SK-N-SH (cell line): Measurements from ENCODE around the gene ABCC4. TPM values are rescaled to one million over a fixed set of nuclear protein-coding genes. Genes with fewer than 3 reads are reported as not detected.

Experiments
- CTCF ChIA-PET: fragments of 300-600, 350-600 bp; formaldehyde crosslinking; extraction: SDS; loops from one replicate; lab custom pipeline; 2021; lab: Yijun Ruan, JAX
- POLR2A ChIA-PET: fragments of 350-600 bp; sonication (Branson Sonifier 250); formaldehyde crosslinking; extraction: SDS; loops from one replicate; lab custom pipeline; 2020; ENCODE audit warnings: antibody characterized with exemption, inconsistent platforms; lab: Yijun Ruan, JAX
- DNase-seq: peaks from one replicate; pipeline ENCODE4 v3.0.0; 2012
- H2AFZ ChIP-seq: fragments of 200-600 bp; sonication (generic); 2 replicates; pipeline ENCODE4 v1.8.1; 2016; ENCODE audit warnings: antibody characterized with exemption, mild to moderate bottlenecking, low read depth
- H3F3A ChIP-seq: fragments of 200-600 bp; sonication (generic); replicated peaks from 2 replicates; pipeline ENCODE3; 2016; ENCODE audit warnings: antibody characterized with exemption, mild to moderate bottlenecking; ENCODE audit not compliant: insufficient read depth
- H3K27ac ChIP-seq, 2 experiments: fragments of 200-500 bp in 1 of 2; fragments of 200-600 bp in 1 of 2; sonication (Bioruptor generic) in 1 of 2; sonication (generic), shearing (Covaris generic) in 1 of 2; 2 replicates each; pipeline versions ENCODE4 v1.5.1 to v1.6.1; 2014 to 2016; ENCODE audit warnings: low read depth in 2 of 2, inconsistent platforms in 1 of 2, low read length in 1 of 2, mild to moderate bottlenecking in 1 of 2, mixed read lengths in 1 of 2
- H3K27me3 ChIP-seq: fragments of 200-600 bp; sonication (generic), shearing (Covaris generic); 2 replicates; pipeline ENCODE4 v1.6.1; 2016; ENCODE audit warnings: mixed run types; ENCODE audit not compliant: insufficient read depth
- H3K36me3 ChIP-seq, 2 experiments: fragments of 200-500 bp in 1 of 2; fragments of 200-600 bp in 1 of 2; sonication (Bioruptor generic) in 1 of 2; sonication (generic) in 1 of 2; replicated peaks in 1 of 2; 2 replicates each; pipeline versions ENCODE3 to v1.5.1; 2014 to 2016; ENCODE audit warnings: low read length in 1 of 2, mild to moderate bottlenecking in 1 of 2; ENCODE audit not compliant: insufficient read depth in 2 of 2, control insufficient read depth in 1 of 2
- H3K4me1 ChIP-seq, 2 experiments: fragments of 200-500 bp in 1 of 2; fragments of 200-600 bp in 1 of 2; sonication (Bioruptor generic) in 1 of 2; sonication (generic), shearing (Covaris generic) in 1 of 2; 2 replicates each; pipeline versions ENCODE4 v1.5.1 to v1.6.1; 2014 to 2016; ENCODE audit warnings: low read depth in 1 of 2, low read length in 1 of 2, mixed run types in 1 of 2; ENCODE audit not compliant: insufficient read depth in 2 of 2, control insufficient read depth in 1 of 2
- H3K4me2 ChIP-seq: fragments of 200-600 bp; sonication (generic), shearing (Covaris generic); 2 replicates; pipeline ENCODE4 v1.6.1; 2017; ENCODE audit warnings: mixed run types
- H3K4me3 ChIP-seq, 2 experiments: fragments of 200-500 bp in 1 of 2; fragments of 200-600 bp in 1 of 2; sonication (Bioruptor generic) in 1 of 2; sonication (generic), shearing (Covaris generic) in 1 of 2; 2 replicates each; pipeline versions ENCODE4 v1.5.1 to v1.8.1; 2014 to 2016; ENCODE audit warnings: low read depth in 2 of 2, inconsistent platforms in 1 of 2, low read length in 1 of 2, mild to moderate bottlenecking in 1 of 2, mixed read lengths in 1 of 2, moderate library complexity in 1 of 2
- H3K79me2 ChIP-seq: fragments of 200-600 bp; sonication (generic); 2 replicates; pipeline ENCODE4 v1.8.1; 2017; ENCODE audit warnings: mild to moderate bottlenecking; ENCODE audit not compliant: insufficient read depth
- H3K9ac ChIP-seq: fragments of 200-600 bp; sonication (generic); 2 replicates; pipeline ENCODE4 v1.6.1; 2017; ENCODE audit warnings: mixed run types
- H3K9me2 ChIP-seq: fragments of 200-600 bp; sonication (generic); 2 replicates; pipeline ENCODE4 v1.6.1; 2017; ENCODE audit warnings: mixed run types
- H3K9me3 ChIP-seq: fragments of 200-600 bp; sonication (generic); 2 replicates; pipeline ENCODE4 v1.6.1; 2017; ENCODE audit warnings: mixed run types, mild to moderate bottlenecking, moderate library complexity
- H4K20me1 ChIP-seq: fragments of 200-600 bp; sonication (generic); 2 replicates; pipeline ENCODE4 v1.6.1; 2017; ENCODE audit warnings: mild to moderate bottlenecking, mixed run types; ENCODE audit not compliant: insufficient read depth
- EP300 ChIP-seq, 2 experiments: IDR thresholded peaks; 2 replicates each; pipeline versions ENCODE4 v1.4.0 to v1.6.1; 2012; ENCODE audit warnings: borderline replicate concordance in 1 of 2, low read depth in 1 of 2, low read length in 1 of 2
- FOXJ3 ChIP-seq: sonication (generic); formaldehyde crosslinking; IDR thresholded peaks from 2 replicates; pipeline ENCODE4 v1.5.1; 2020; ENCODE audit warnings: mild to moderate bottlenecking, missing genetic modification reagents
- IRF3 ChIP-seq: fragments of 150-350 bp; IDR thresholded peaks from 2 replicates; pipeline ENCODE4 v1.6.1; 2016; ENCODE audit warnings: mild to moderate bottlenecking, low read depth, low read length
- NRF1 ChIP-seq: IDR thresholded peaks from 2 replicates; pipeline ENCODE4 v1.6.1; 2012; ENCODE audit warnings: low read depth, mild to moderate bottlenecking, low read length
- PBX3 ChIP-seq: IDR thresholded peaks from 2 replicates; pipeline ENCODE4; 2012
- REST ChIP-seq: IDR thresholded peaks from 2 replicates; pipeline ENCODE4 v1.6.1; 2012; ENCODE audit warnings: mild to moderate bottlenecking, low read depth, low read length, moderate library complexity
- RFX5 ChIP-seq: IDR thresholded peaks from 2 replicates; pipeline ENCODE4 v1.6.1; 2012; ENCODE audit warnings: mild to moderate bottlenecking, improper control_type of control experiment, low read length
- RXRA ChIP-seq: IDR thresholded peaks from 2 replicates; pipeline ENCODE4 v1.4.0; 2012; ENCODE audit warnings: low read depth, mild to moderate bottlenecking, borderline replicate concordance
- SIN3A ChIP-seq: IDR thresholded peaks from 2 replicates; pipeline ENCODE4 v1.6.1; 2012; ENCODE audit warnings: low read depth, mild to moderate bottlenecking, low read length, moderate library complexity, borderline replicate concordance
- WGBS: methylation state at CpG from one replicate; pipeline ENCODE4 v1.1.6; 2017; ENCODE audit warnings: low lambda C conversion rate; 5-methylcytosine and 5-hydroxymethylcytosine counted together
- polyA plus RNA-seq, 3 experiments: library from polyadenylated mRNA; depleted of rRNA; stranded (reverse); fragments of >200 nt; gene quantifications; 2 replicates each; pipeline ENCODE4 v1.2.3, GENCODE V29; 2012

Gene ABCC4
- polyA plus RNA-seq, 1 of the 3 experiments (the other 2 are of a cell fraction) = 7.8 TPM

- Histone ChIP-seq H4K20me1 (no peaks in the 10 kb centered on the region), H3K27me3 (no peaks in the 10 kb centered on the region), H3K9me2 (no peaks in the 10 kb centered on the region), H3K79me2 (no peaks in the 10 kb centered on the region), H3K4me2 (no peak overlapping the region), H3K9ac (no peak overlapping the region), H3K27ac (no peak overlapping the region), H3F3A (no peaks in the 10 kb centered on the region)
- CTCF ChIA-PET = interaction anchor here (0.9 to 1.1 kb wide), 2 partner anchors 11 to 146 kb away, joined by 3 to 4 read pairs; no protein-coding TSS in a partner anchor
- WGBS = 45% methylated on average over 3 of the region's 3 CpGs
- DNase-seq = no peak
- TF ChIP-seq REST (no peak), RXRA (no peak), IRF3 (no peak), FOXJ3 (CRISPR knock-in tag) (no peak), EP300 (IDR thresholded peaks at IDR 0.05; ENCODE audit: borderline replicate concordance in 1 of 2, low read depth in 1 of 2, low read length in 1 of 2) (no peak)
- TF ChIP-seq, all 33 proteins: peak for 0
- Histone ChIP-seq H2AFZ (no peak overlapping the region), H3K9me3 (no peaks in the 10 kb centered on the region), H3K4me1 (no peaks in the 10 kb centered on the region), H3K4me3 (no peak overlapping the region), H3K36me3 (no peaks in the 10 kb centered on the region)
- POLR2A ChIA-PET = no interaction called here
These were observed 36.3 kb upstream of the ABCC4 start for GRCh38 chr13:95337597-95337996.

- no peak overlapping the region for H3K9ac ChIP-seq
- no peak overlapping the region for H2AFZ ChIP-seq
- H4K20me1 ChIP-seq = no peaks in the 10 kb centered on the region
- ChIA-PET CTCF (interaction anchor here (1.7 kb wide), 1 partner anchor 45 kb away, joined by 5 read pairs; no protein-coding TSS in a partner anchor), POLR2A (no interaction called here)
- no peaks in the 10 kb centered on the region for H3K79me2 ChIP-seq
- H3K4me3 ChIP-seq = no peak overlapping the region
- no peaks in the 10 kb centered on the region for H3K4me1 ChIP-seq
- H3K27me3 ChIP-seq = no peaks in the 10 kb centered on the region
- 90% methylated on average over 5 of the region's 6 CpGs for WGBS
- TF ChIP-seq NRF1 (no peak), PBX3 (no peak), RFX5 (no peak), SIN3A (no peak)
- H3K4me2 ChIP-seq = no peak overlapping the region
- H3K27ac ChIP-seq = no peak overlapping the region
- no peaks in the 10 kb centered on the region for H3F3A ChIP-seq
- DNase-seq = no peak
- H3K36me3 ChIP-seq = no peaks in the 10 kb centered on the region
- no peaks in the 10 kb centered on the region for H3K9me2 ChIP-seq
- no peaks in the 10 kb centered on the region for H3K9me3 ChIP-seq
These were observed 34.4 kb upstream of the ABCC4 start for GRCh38 chr13:95335667-95336066.
